ENCODE data around the gene PAK2.
"Not testable (repeated sequence)": the region's sequence is repeated elsewhere in the genome, so short reads cannot be mapped to it uniquely, and the experiment has no call there.

PAK2 gene

GRCh38 chr3:196739671-196740480, at the start of gene PAK2:
Gene PAK2, plus strand, starts transcription at chr3:196739857. Its CDS starts 42,790 bp downstream, at chr3:196782647.
- FAIRE-seq, result no peak

GRCh38 chr3:196689941-196690660, 49.6 kb upstream of the PAK2 start:
- no peak for FAIRE-seq

DNA sequence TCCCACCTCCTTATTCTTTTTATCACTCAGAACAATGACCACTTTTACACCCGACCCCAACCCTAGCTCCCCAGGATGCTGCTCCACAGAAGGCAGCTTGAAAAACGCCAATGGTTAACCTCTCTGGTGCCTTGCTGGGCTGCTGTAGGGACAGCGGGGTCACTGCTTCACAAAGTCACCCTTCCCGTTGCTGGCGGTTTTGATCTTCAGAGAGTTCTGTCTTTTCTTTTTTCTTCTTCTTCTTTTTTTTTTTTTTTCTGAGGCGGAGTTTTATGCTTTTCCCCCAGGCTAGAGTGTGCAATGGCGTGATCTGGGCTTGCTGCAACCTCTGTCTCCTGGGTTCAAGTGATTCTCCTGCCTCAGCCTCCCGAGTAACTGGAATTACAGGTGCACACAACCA, 48.3 kb upstream of the PAK2 start:
- FAIRE-seq, result no peak

DNA sequence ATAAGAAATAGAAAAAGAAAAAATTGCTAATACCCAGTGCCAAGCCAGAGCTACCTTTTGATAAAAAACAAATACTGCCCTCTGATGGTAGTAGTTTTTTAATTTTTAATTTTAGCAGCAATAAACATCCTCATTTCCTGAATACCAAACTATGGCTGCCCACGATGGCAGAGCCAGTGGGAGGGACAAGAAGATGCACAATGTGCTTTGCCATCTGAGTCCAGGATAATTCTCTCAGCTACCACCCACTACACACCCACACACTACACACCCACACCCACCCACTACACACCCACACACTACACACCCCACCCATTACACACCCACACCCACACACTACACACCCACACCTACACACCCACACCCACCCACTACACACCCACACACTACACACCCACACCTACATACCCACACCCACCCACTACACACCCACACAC, 45.4 kb upstream of the PAK2 start:
- no peak for FAIRE-seq

DNA sequence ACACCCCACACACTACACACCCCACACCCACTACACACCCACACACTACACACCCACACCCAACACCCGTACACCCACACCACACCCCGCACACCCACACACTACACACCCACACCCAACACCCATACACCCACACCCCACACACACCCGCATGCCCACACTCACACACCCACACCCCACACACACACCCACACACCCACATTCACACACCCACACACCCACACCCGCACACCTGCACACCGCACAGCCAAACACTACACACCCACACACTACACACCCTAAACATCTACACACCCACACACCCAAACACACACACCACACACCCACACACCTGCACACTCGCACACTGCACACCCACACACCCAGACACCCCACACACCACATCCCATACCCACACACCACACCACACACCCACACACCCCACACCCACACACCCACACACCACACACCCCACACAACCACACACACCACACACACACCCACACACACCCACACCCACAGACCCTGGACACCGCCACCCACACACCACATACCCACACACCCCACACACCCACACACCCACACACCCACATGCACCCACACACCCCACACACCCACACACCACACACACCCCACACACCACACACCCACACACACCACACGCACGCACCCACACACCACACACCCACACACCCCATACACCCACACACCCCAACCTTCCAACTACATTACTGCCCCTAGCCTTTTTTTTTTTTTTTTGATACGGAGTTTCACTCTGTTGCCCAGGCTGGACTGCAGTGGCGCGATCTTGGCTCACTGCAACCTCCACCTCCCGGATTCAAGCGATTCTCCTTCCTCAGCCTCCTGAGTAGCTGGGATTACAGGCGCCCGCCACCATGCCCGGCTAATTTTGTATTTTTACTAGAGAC, 44.5 kb upstream of the PAK2 start:
- FAIRE-seq, result no peak

DNA sequence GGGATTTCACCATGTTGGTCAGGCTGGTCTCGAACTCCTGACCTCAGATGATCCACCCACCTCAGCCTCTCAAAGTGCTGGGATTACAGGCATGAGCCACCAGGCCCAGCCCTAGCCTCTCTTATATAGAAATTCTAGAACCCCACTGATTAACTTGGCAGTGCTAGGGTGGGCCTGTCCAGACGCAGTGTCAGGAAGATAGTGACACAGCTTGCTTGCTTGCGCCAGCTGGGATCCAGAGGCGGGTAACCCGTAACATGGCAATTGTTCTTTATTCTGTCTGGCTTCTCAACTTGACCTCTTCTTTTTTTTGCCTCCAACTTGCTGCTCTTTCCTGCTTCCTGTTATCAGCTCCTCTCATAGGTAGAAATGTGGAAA, 43.8 kb upstream of the PAK2 start:
- FAIRE-seq, result no peak

GRCh38 chr3:196697270-196697669, 42.4 kb upstream of the PAK2 start:
- no peak for FAIRE-seq

DNA sequence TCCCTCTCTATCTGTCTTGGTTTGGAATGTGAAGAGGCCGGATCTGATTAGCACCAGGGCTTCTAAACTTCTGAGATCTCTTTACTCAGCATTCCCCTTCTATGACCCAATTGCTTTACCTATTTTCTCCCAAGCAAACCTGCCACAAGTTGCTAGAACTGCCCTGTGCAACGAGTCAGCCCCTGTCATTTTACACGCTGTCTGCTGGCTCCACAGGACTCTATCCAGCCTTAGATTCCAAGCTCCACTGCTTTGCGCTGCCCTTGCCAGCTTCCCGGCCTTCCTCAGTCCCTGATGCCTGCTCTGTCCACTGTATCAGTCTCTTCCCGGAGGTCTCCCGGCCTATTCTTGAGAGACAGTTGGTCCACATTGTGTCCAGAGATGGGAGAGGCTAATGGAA, 39.9 kb upstream of the PAK2 start:
- FAIRE-seq, result no peak

GRCh38 chr3:196700801-196701200, 38.9 kb upstream of the PAK2 start:
- no peak for FAIRE-seq

- no peak for FAIRE-seq
Measured at GRCh38 chr3:196706327-196706726, 33.3 kb upstream of the PAK2 start.

GRCh38 chr3:196706731-196707130, 32.9 kb upstream of the PAK2 start:
- FAIRE-seq, result no peak

DNA sequence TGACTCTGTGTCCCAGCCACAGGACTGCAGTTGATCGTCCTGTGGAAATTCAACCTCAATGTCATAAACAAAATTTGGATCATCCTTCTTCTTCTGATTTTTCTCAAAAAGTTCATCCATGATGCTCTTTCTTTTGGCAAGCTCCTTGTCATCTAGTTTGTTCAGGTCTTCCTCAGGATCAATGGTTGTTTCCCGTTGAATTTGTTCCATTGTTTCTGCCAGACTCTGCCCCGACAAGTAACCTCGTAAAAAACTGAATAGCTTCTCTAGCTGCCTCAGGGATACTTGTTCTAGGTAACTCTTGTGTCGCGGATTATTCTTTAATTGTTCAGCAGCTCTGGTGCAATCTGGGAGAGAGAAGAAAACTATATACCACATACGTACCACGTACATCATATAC, 32.1 kb upstream of the PAK2 start:
- no peak for FAIRE-seq

DNA sequence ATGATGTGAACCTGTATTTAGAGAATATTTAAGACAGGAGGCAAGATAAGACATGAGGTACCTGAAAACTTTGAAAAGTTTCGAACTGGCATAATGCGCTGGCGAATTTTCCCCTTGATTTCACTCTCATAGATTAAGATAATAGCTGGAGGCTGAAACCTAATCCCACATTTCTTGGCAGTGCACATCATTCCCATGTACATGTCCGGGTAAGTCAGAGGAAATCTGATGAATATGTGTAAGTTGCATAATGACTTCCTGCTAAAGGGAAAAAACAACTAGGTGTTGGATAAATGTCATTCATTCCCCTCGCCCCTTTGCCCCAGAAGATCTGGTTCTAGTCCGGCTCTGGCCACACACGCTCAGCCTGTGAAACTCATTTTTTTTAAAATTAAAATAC, 31.2 kb upstream of the PAK2 start:
- FAIRE-seq, result no peak

- FAIRE-seq, result no peak
Measured at GRCh38 chr3:196711838-196712513, 27.7 kb upstream of the PAK2 start, which contains the start of the genes CEP19 and PIGX. Gene CEP19, minus strand, starts transcription at chr3:196712250. Its CDS starts 3,593 bp downstream, at chr3:196708657. Gene PIGX, plus strand, starts transcription at chr3:196712377.

DNA sequence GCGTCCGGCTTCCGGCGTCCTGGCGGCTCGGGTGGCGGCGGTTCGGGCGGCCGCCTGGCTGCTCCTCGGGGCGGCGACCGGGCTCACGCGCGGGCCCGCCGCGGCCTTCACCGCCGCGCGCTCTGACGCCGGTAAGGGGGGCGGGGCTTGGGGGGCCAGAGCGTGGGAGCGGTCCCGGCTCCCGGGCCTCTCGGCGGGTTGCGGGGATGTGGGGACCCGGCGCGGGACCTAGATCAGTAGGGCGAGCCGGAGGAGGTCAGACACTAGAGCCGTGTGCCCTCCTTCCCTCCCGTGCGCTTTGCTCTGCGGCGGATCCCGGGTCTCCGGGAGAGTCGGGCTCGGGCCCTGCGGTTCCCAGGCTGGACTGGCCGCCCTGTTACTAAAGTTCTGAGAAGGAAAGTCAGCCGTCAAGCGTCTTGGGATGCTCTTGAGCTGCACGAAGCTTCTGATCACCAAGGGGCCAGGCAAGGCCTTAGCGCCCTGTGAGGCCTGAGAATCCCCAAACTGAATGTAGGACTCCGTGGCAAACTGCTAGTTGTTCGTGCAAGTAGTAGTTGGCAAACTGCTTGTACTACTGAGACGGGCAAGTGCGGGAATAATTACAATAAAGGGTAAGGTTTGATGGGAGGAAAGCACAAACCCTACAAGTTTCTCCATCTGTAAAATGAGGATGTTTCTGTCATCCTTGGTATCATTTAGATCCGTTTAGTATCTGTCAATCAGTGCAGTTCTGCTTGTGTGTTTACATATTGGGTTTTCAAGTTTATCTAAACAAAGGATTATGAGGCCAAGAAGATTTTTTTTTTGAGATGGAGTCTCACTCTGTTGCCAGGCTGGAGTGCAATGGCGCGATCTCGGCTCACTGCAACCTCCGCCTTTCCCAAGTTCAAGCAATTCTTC, 26.9 kb upstream of the PAK2 start:
- no peak for FAIRE-seq

DNA sequence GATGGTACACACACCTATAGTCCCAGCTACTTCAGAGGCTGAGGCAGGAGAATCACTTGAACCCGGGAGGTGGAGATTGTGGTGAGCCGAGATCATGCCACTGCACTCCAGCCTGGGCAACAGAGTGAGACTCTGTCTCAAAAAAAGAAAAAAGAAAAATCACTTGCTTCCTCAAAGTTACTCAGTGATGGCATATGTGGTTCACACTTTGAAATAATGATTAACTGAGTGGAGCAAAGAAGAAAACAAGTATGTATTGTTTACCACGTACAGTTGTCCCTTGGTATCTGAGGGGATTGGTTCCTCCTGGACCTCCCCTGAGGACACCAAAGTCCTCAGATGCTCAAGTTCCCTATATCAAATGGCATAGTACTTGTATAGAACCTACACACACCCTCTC, 22.5 kb upstream of the PAK2 start:
- FAIRE-seq, result not testable (repeated sequence)

DNA sequence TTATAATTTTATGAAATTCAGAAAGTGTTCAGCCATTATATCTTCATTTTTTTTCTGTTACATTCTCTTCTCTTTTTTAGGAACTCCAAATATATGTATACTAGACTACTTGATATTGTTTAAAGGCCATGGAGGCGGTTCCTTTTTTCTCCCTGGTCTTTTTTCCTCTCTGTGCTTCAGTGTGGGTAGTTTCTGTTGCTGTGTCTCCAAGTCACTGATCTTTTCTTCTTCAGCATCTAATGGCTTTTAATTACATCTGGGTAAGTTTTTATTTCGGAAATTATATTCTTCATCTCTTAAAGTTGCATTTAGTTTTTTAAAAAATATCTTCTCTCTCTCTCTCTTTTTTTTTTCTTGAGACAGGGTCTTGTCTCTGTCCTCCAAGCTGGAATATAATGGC, 18.6 kb upstream of the PAK2 start:
- FAIRE-seq, result no peak

DNA sequence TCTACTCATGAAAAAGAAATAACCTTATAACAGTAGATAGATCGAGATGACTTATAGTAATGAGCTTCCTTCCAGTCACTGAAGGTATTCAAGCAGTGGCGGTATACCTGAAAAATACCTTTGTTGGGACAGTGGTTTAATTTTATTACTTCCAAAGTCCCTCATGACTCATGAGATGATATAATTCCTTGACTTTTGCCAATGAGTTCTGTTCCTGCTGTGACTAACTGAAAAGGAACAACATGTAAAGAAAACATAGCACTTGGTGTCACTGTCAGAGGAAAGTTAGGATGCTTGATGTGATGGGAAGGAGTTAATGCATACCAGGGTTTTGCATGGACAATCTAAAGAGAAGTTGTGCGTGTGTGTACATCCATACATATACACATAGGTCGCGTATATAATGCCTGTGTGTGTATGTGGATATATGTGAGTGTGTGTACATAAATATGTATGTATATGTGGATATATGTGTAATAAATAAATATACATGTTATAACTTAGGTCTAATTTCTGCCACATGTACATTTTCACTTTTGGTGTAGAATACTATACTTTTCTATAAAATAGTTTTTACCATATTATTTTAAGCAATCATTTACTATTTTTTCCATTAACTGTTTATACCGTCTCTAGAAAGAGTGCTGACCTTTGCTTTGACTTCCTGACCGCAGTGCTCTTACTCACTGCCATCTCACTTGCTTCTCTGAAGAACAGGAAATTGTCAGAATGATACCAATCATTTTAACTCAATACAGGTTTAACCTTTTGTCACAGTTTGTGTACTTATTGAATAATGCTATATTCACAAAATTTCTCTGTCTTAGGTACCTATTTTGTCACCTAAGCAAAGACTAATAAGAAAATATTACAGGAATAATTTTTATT, 12.6 kb upstream of the PAK2 start:
- FAIRE-seq, result peak; percentile 21

GRCh38 chr3:196735751-196736150, 3.9 kb upstream of the PAK2 start:
- FAIRE-seq, result no peak

- FAIRE-seq, result no peak
Measured at GRCh38 chr3:196736670-196737374, 2.8 kb upstream of the PAK2 start.
